Stimulated activated naive B cell treated with anti-CD40 and anti-IgM and Interleukin-4, amounts not matched to agents 10 μg/mL and 1 μg/mL and 100 μg/mL, for 72 hours (primary cell): ENCODE results near the gene OLFML2B.

Experiments used
- ATAC-seq, 2 donors: fragments of 150-1000 bp; cut with Tn5 transposase; replicated peaks; 2 replicates each; pipeline ENCODE4 v1.10.0; 2021; ENCODE audit warnings: moderate library complexity in 1 of 2
- DNase-seq: peaks from one replicate; pipeline ENCODE4 v3.0.0; 2021
- H3K27ac Mint-ChIP-seq: one replicate; pipeline ENCODE4 v1.8.0; 2022; ENCODE audit warnings: mild to moderate bottlenecking, mixed read lengths
- H3K27me3 Mint-ChIP-seq, 2 donors: one replicate each; pipeline ENCODE4 v1.8.0; 2022; ENCODE audit warnings: mixed read lengths in 2 of 2
- H3K36me3 Mint-ChIP-seq, 2 donors: one replicate each; pipeline ENCODE4 v1.8.0; 2022; ENCODE audit warnings: mixed read lengths in 2 of 2, mild to moderate bottlenecking in 1 of 2
- H3K4me1 Mint-ChIP-seq, 2 donors: one replicate each; pipeline ENCODE4 v1.8.0; 2022; ENCODE audit warnings: mixed read lengths in 2 of 2, mild to moderate bottlenecking in 1 of 2
- H3K4me3 Mint-ChIP-seq, 2 donors: one replicate each; pipeline ENCODE4 v1.8.0; 2022; ENCODE audit warnings: mild to moderate bottlenecking in 2 of 2, mixed read lengths in 2 of 2, moderate library complexity in 1 of 2
- H3K9me3 Mint-ChIP-seq, 2 donors: one replicate each; pipeline ENCODE4 v1.8.0; 2022; ENCODE audit warnings: mixed read lengths in 2 of 2, mild to moderate bottlenecking in 1 of 2

The OLFML2B gene

GRCh38 chr1:161948435-161948834, 75.2 kb downstream of the OLFML2B start:
- Mint-ChIP-seq H3K27me3 (no peaks in the 10 kb centered on the region), H3K9me3 (no peaks in the 10 kb centered on the region), H3K36me3 (peaks cover 35 to 43% of the 10 kb centered on the region in 2 donors), H3K4me3 (no peak overlapping the region), H3K27ac (no peak overlapping the region), H3K4me1 (peaks cover 2 to 5% of the 10 kb centered on the region in 2 donors)
- DNase-seq, result no peak
- ATAC-seq, result no peak

GRCh38 chr1:161946071-161946987, 77.3 kb downstream of the OLFML2B start:
- Mint-ChIP-seq H3K4me1 (peaks cover 0 to 5% of the 10 kb centered on the region in 2 donors), H3K27me3 (no peaks in the 10 kb centered on the region), H3K4me3 (no peak overlapping the region), H3K27ac (no peak overlapping the region), H3K36me3 (peaks cover 37 to 52% of the 10 kb centered on the region in 2 donors), H3K9me3 (no peaks in the 10 kb centered on the region)
- no peak for ATAC-seq
- no peak for DNase-seq

GRCh38 chr1:161945306-161946060, 78.2 kb downstream of the OLFML2B start:
- ATAC-seq (no peak), DNase-seq (no peak)
- H3K4me1 Mint-ChIP-seq, result peaks cover 0 to 5% of the 10 kb centered on the region in 2 donors
- no peak overlapping the region for H3K27ac Mint-ChIP-seq
- no peaks in the 10 kb centered on the region for H3K27me3 Mint-ChIP-seq
- no peaks in the 10 kb centered on the region for H3K9me3 Mint-ChIP-seq
- peaks cover 37 to 59% of the 10 kb centered on the region in 2 donors for H3K36me3 Mint-ChIP-seq
- H3K4me3 Mint-ChIP-seq, result no peak overlapping the region

- DNase-seq (no peak), ATAC-seq (no peak)
- H3K27ac Mint-ChIP-seq, result no peak overlapping the region
- no peaks in the 10 kb centered on the region for H3K27me3 Mint-ChIP-seq
- H3K4me1 Mint-ChIP-seq, result peaks cover 0 to 5% of the 10 kb centered on the region in 2 donors
- H3K4me3 Mint-ChIP-seq, result no peak overlapping the region
- peaks cover 33 to 56% of the 10 kb centered on the region in 2 donors for H3K36me3 Mint-ChIP-seq
- H3K9me3 Mint-ChIP-seq, result no peaks in the 10 kb centered on the region
These were observed 79.3 kb downstream of the OLFML2B start for GRCh38 chr1:161944381-161944780.

GRCh38 chr1:161943737-161944136, 79.9 kb downstream of the OLFML2B start:
- Mint-ChIP-seq H3K36me3 (peaks cover 31 to 54% of the 10 kb centered on the region in 2 donors), H3K4me1 (peaks cover 0 to 5% of the 10 kb centered on the region in 2 donors), H3K9me3 (no peaks in the 10 kb centered on the region), H3K4me3 (no peak overlapping the region), H3K27ac (no peak overlapping the region), H3K27me3 (no peaks in the 10 kb centered on the region)
- DNase-seq (no peak), ATAC-seq (no peak)

GRCh38 chr1:161941726-161942436, 81.8 kb downstream of the OLFML2B start:
- DNase-seq, result no peak
- Mint-ChIP-seq H3K4me3 (no peak overlapping the region), H3K27me3 (no peaks in the 10 kb centered on the region), H3K27ac (no peak overlapping the region), H3K4me1 (peaks cover 0 to under 1% of the 10 kb centered on the region in 2 donors), H3K36me3 (peaks cover 31 to 52% of the 10 kb centered on the region in 2 donors), H3K9me3 (no peaks in the 10 kb centered on the region)
- ATAC-seq, result no peak

- ATAC-seq (no peak), DNase-seq (no peak)
- no peak overlapping the region for H3K4me3 Mint-ChIP-seq
- H3K4me1 Mint-ChIP-seq, result no peaks in the 10 kb centered on the region
- H3K27me3 Mint-ChIP-seq, result no peaks in the 10 kb centered on the region
- peaks cover 32 to 55% of the 10 kb centered on the region in 2 donors for H3K36me3 Mint-ChIP-seq
- no peaks in the 10 kb centered on the region for H3K9me3 Mint-ChIP-seq
- no peak overlapping the region for H3K27ac Mint-ChIP-seq
These were observed 82.6 kb downstream of the OLFML2B start for GRCh38 chr1:161940866-161941591.

GRCh38 chr1:161936786-161937185, 86.9 kb downstream of the OLFML2B start:
- H3K27ac Mint-ChIP-seq, result no peak overlapping the region
- H3K4me3 Mint-ChIP-seq, result no peak overlapping the region
- ATAC-seq, result no peak
- no peaks in the 10 kb centered on the region for H3K9me3 Mint-ChIP-seq
- no peaks in the 10 kb centered on the region for H3K27me3 Mint-ChIP-seq
- peaks cover 7 to 13% of the 10 kb centered on the region in 2 donors for H3K4me1 Mint-ChIP-seq
- H3K36me3 Mint-ChIP-seq, result peaks cover 21 to 28% of the 10 kb centered on the region in 2 donors
- DNase-seq, result no peak

- ATAC-seq (no peak), DNase-seq (no peak)
- Mint-ChIP-seq H3K4me3 (no peak overlapping the region), H3K4me1 (peaks cover 9 to 13% of the 10 kb centered on the region in 2 donors), H3K36me3 (peaks cover 19 to 22% of the 10 kb centered on the region in 2 donors), H3K9me3 (no peaks in the 10 kb centered on the region), H3K27me3 (no peaks in the 10 kb centered on the region), H3K27ac (no peak overlapping the region)
These were observed 88.4 kb downstream of the OLFML2B start for GRCh38 chr1:161935264-161935663.

GRCh38 chr1:161933592-161934588, 89.8 kb downstream of the OLFML2B start:
- Mint-ChIP-seq H3K27ac (no peak overlapping the region), H3K4me1 (peaks cover 9 to 13% of the 10 kb centered on the region in 2 donors), H3K36me3 (peaks cover 26 to 28% of the 10 kb centered on the region in 2 donors), H3K27me3 (no peaks in the 10 kb centered on the region), H3K4me3 (no peak overlapping the region), H3K9me3 (no peaks in the 10 kb centered on the region)
- DNase-seq, result no peak
- peak; percentile 57 for ATAC-seq
